GM19452 (cell line): Measurements from ENCODE around the gene MYO7A.

Experiments used
- ATAC-seq: cut with Tn5 transposase; IDR thresholded peaks from one replicate; pipeline ENCODE4 v1.9.1; 2021; ENCODE audit not compliant: unreplicated experiment

The MYO7A gene

DNA sequence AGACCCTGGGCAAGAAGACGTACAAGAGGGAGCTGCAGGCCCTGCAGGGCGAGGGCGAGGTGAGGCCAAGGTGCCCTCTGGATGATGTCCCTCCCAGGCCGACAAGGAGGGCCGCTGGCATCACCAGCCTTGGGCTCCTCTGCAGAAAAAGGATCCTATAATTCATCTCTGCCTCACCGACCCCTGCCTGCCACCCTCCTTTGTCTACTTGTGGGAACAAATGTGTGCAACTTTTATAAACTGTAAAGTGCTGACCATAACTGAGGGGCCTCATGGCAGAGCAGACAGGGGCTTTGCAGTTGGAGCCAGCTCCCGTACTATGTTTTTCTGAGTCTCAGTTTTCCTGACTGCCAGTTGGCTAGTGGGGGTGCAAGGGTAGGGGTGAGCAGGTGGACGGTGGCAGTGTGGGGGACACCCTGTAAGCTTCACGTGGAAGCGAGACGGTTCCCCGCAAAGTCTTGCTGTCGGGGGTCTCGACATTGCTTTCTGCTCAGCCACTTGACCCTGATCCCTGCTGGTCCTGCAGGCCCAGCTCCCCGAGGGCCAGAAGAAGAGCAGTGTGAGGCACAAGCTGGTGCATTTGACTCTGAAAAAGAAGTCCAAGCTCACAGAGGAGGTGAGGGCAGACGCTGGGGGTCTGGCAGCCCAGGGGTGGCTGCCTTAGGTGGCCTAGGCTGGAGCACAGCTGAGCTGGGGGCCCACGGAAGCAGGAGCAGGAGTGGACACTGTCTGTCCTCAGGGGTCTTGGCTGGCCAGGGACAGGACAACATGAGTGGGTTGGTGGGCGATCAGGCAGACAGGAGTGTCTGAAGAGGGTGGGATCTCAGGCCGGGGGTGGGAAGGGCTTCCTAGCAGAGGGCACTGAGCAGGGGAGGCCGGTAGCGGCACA lies 54.7 kb downstream of the MYO7A start:
- ATAC-seq = no peak

DNA sequence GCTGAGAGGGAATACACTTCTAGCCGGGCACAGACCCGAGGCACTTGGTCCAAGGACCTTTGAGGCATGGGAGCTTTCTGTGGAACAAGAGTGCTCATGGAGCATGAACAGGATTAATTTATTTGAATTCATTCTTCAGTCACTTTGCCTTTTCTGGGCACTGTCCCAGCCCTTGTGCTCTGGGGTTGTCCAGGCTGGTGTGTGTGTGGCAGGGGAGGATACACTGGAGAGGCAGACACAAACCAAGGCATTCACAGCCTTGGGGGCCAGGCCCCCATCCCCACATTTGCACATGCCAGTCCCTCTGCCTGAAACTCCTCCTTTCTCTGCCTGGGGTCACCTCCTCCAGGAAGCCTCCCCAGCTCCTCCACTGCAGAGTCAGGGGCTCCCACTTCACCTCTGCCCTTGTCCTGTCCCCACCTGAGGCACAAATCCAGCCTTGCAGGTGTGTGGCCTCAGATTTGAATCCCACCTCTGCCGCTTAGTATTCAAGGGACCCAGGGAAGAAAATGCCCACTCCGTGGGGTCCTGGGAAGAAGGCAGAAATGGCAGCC lies 55.5 kb downstream of the MYO7A start:
- ATAC-seq = no peak

DNA sequence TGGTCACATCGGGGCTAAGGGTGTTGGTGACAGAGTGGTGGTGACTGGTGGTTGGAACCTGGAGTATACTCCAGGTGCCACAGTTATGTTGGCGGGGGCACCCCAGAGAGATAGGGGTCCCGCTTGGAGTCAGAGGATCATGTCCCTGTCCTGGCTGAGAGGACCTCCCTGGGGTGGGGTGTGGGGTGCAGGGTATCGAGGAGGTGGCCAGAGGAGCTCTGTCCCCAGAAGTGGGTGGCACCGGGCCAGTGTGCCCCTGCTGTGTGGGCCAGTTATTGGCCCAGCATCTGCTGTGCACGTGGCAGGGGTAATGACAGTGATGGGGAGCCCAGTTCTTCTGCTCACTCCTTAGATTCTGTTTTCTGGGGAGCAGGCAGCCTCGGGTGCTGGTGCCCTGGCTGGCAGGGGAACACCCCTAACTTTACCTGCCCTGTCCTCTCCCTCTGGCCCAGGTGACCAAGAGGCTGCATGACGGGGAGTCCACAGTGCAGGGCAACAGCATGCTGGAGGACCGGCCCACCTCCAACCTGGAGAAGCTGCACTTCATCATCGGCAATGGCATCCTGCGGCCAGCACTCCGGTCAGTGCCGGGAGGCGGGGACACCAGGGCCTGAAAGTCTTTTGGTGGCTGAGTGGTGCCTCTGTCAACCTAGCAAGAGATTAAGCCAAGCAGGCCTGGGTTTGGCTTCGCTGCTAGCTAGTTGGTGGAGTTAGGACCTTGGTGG lies 56.3 kb downstream of the MYO7A start:
- no peak for ATAC-seq

- ATAC-seq = no peak
These were observed 58.3 kb downstream of the MYO7A start for GRCh38 chr11:77186302-77186701.

GRCh38 chr11:77187111-77187750 lies 59.2 kb downstream of the MYO7A start:
- no peak for ATAC-seq

DNA sequence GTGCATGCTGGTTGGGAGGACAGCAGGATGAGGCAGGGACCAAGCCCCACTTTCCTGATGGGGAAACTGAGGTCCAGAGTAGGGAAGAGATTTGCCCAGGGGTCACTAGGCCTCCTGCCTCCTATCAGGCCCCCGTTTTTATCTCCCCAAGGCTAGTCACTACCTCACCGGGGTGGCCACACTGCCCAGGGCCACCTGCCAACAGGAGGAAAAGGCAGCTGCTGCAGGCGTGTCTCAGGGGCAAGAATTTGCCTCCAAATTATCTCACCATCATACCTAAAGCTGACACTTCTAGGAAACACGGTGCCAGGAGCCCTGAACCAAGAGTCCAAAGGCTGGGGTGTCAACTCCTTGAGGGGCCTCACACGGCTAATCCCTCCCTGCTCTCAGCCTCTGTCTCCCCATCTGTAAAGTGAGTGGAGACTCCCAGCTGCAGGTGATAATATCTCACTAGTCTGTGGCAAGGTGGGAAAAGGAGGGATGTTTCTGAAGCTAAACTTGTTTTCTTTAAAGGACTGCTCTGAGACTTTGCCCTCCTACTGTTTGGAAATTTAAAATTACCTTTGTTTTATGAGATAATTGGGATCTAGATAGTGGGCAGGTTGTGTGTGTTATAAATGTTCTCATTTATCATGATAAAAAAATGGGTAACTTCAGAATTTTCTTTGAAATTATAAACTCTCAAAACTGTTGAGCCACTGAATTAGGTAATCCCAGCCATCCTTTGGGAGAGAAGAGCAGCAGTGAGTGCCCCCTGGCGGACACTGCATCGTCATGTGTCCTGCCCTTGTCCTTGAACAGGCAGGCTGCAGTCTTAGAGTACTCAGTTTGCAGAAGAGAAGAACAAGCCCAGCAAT lies 60.0 kb downstream of the MYO7A start:
- ATAC-seq = no peak

GRCh38 chr11:77188633-77189491 lies 60.8 kb downstream of the MYO7A start:
- ATAC-seq = no peak

DNA sequence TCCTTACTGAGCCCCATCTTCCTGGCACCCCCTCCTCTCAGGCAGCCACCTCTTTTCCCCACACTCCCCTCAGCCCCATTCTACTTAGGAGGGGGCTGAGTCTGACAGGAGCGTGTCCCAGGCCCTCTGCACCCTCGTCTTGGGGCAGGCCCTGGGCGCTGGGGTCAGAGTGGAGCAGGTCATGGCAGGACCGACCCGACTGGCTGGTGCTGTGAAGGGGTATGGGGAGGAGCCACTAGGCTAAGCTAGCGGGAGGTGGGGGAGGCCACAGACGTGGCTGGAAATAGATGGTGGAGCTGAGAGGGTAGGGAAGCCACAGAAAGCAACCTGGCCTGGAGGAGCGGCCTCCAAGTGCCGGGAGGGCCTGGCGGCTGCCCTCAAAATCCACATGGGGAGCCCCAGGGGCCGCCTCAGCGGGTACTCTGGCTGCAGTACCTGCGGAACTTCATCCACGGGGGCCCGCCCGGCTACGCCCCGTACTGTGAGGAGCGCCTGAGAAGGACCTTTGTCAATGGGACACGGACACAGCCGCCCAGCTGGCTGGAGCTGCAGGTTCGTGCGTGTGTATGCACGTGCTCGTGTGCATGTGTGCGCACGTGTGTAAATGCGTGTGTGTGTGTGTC lies 61.7 kb downstream of the MYO7A start:
- no peak for ATAC-seq

DNA sequence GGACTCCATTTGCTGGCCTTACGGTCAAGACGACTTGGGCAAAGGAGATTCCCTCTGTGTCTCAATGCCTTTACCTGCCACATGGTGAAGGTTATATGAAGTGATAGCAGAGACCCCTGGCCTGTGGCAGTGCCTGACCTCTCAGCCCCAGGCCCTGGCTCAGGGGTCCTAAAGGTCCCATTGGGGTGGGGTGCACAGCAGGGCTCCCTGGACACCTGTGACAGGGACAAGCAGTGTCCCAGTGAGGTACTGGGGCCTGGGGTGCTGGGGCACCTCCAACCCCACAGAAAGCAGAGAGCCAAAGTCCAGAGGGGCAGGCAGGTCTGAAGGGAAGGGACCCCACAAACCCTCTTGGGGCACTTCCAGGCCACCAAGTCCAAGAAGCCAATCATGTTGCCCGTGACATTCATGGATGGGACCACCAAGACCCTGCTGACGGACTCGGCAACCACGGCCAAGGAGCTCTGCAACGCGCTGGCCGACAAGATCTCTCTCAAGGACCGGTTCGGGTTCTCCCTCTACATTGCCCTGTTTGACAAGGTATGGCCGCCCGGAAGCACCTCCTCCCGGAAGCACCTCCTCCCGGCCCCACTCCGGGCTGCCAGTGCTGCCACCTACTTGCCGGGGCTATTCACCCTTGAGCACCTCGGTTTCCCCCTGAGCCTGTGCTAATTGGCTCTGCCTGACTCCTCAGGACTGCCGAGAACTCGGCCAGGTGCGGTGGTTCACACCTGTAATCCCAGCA lies 62.5 kb downstream of the MYO7A start:
- no peak for ATAC-seq

DNA sequence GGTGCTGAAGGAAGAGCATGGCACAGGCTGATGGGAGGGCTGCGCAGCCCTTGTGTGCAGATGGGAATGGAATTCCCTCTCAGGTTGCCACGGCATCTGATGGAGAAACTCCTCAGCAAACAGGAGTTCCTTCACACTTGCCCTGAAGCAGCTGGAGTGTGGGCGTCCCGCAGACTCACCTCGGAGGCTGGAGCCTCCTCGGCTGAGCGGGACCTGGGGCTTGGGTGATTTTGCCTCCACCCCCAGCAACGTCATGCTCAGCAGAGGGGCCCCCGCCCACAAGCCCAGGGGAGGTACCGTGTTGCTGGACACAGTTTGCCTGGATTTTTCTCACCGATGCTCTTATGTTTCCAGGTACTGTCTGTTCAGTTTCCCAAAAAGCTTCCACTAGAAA lies 63.4 kb downstream of the MYO7A start:
- no peak for ATAC-seq

DNA sequence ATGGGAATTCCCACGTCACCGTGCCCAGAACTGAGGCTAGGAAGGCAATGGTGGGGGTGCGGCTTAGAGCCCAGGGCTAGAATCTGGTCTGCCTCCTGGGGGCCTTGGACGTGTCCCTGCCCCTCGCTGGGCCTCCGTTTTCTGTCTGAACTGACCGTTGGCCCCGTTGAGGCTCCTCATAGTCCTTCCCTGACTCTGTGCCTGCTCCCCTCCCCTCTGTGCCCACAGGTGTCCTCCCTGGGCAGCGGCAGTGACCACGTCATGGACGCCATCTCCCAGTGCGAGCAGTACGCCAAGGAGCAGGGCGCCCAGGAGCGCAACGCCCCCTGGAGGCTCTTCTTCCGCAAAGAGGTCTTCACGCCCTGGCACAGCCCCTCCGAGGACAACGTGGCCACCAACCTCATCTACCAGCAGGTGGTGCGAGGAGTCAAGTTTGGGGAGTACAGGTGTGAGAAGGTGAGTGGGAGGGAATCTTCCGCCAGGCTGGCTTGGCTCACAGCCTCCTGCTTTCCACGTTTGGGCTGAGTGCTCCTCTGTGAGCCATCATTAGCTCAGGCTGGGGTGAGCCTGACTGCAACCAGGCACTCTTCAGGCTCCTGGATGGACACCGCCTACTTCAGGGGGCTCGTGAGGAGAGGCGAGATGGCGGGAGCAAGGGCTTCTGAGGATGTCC lies 63.9 kb downstream of the MYO7A start:
- no peak for ATAC-seq

GRCh38 chr11:77193167-77193566 lies 65.1 kb downstream of the MYO7A start:
- ATAC-seq = no peak

DNA sequence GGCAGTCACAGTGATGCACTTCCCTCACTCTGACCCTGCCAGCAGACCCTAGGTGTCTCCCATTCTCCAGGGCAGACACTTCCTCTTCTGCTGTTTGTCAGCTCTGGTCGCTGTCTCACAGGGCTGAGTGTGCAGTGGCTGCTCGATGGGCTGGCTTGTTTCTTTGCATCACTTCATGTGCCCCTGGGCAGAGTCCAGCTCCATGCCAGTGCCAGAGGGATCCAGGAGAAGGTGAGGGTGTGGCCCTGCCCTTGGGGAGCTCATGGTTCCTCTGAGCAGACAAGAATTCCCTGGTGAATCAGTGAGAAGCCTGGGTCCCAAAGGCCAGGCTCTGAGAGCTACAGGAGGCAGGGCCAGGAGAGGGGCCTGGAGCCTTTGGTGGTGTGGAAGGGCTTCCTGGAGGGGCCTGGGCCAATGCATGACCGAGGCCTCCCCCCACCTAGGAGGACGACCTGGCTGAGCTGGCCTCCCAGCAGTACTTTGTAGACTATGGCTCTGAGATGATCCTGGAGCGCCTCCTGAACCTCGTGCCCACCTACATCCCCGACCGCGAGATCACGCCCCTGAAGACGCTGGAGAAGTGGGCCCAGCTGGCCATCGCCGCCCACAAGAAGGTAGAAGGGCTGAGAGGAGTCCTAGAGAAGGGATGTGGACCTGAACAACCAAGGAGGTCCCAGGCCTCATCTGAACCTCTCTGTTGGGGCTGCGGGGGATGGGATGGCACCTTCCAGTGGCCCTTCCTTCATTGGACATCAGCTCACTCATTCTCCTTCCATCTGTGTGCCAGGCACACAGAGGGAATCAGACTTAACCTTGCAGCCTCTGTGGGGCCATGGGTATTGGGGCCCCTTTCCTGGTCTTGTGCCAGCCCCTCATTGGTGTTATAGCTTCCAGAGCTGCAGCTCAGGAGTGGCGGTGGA lies 66.1 kb downstream of the MYO7A start:
- ATAC-seq = no peak

- ATAC-seq = no peak
These were observed 67.2 kb downstream of the MYO7A start for GRCh38 chr11:77195071-77195755.

DNA sequence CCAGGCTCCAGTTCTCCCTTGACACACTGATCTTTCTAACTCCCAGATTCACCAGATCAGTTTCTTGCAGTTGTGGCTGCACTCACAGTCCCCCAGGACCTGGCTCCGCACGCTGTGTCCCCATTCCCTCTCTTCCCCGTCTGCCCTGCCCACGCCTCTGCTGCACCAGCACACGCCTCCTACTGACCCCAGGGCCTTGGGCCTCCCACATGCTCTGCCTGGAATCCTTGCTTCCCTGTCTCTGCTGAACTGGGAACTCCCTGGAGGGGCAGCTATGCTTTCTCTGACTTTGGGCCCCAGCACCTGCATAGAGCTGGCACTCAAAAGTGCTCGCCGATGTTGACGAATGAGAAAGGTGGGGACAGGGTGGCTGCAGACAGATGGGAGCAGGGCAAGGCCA lies 68.9 kb downstream of the MYO7A start:
- no peak for ATAC-seq

DNA sequence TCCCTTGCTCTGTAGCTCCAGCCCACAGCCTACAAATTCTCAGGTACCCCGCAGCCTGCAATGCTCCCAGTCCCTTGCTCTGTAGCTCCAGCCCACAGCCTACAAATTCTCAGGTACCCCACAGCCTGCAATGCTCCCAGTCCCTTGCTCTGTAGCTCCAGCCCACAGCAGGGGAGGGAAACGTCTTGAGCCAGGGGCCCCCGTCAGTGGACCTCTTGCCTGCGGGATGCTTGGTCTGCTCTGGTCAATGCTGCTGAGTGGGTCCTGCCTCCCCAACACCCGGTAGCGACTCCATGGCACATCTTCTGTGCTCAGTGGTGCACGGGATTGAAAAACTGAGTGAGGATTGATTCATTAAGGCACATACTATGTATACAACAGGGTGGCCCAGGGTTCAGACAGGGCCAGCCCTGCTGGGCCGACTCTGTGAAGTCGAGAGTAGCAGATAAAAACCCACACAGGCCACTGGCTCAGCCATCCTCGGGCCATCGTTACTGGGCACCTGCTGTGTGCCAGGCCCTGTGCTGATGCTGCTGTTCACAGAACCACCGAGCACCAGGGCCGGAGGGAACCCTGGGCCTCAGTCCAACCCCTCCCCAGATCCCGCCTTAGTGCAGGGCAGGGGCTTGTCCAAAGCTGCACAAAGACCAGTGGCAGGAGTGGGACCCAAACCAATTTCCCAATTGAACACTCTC lies 69.7 kb downstream of the MYO7A start:
- ATAC-seq = no peak
